CD4-positive, alpha-beta memory T cell (primary cell): ENCODE measurements around the gene MFRP. TPM values are rescaled to one million over a fixed set of nuclear protein-coding genes. Genes with fewer than 3 reads are reported as not detected.

ENCODE experiments used
- CTCF ChIA-PET: fragments of 350-600 bp; sonication (Branson Sonifier 250); formaldehyde crosslinking; loops from one replicate; lab custom pipeline; 2021; ENCODE audit warnings: inconsistent platforms; ENCODE audit not compliant: partially characterized antibody; lab: Charles Lee
- POLR2A ChIA-PET: fragments of 350-600 bp; sonication (Branson Sonifier 250); formaldehyde crosslinking; loops from one replicate; lab custom pipeline; 2021; ENCODE audit not compliant: partially characterized antibody; lab: Charles Lee
- DNase-seq, 5 donors: peaks; one replicate each; pipeline versions ENCODE4 v3.0.0 to v3.0.0-alpha.2; 2020 to 2022; ENCODE audit warnings: mixed read lengths in 1 of 5
- H3K27ac ChIP-seq: one replicate; pipeline ENCODE4 v1.7.0; 2013; ENCODE audit warnings: low read depth, low read length
- H3K27me3 ChIP-seq: 2 replicates; pipeline ENCODE4 v1.7.0; 2013; ENCODE audit warnings: mild to moderate bottlenecking, low read length, moderate library complexity; ENCODE audit not compliant: insufficient read depth
- H3K36me3 ChIP-seq: 2 replicates; pipeline ENCODE4 v1.7.0; 2013; ENCODE audit warnings: mild to moderate bottlenecking, low read length, moderate library complexity; ENCODE audit not compliant: insufficient read depth
- H3K4me1 ChIP-seq: 2 replicates; pipeline ENCODE4 v1.7.0; 2013; ENCODE audit warnings: mild to moderate bottlenecking, low read length, moderate library complexity; ENCODE audit not compliant: insufficient read depth
- H3K4me3 ChIP-seq, 2 donors: one replicate each; pipeline ENCODE4 v1.7.0; 2013; ENCODE audit warnings: low read length in 2 of 2, mild to moderate bottlenecking in 1 of 2
- H3K9me3 ChIP-seq, 2 donors: one replicate each; pipeline ENCODE4 v1.7.0; 2013; ENCODE audit warnings: low read length in 2 of 2, control low read depth in 1 of 2; ENCODE audit not compliant: control insufficient read depth in 1 of 2
- H3K27ac Mint-ChIP-seq, 7 donors: one replicate each; pipeline ENCODE4 v1.8.0; 2020 to 2021; ENCODE audit warnings: mixed read lengths in 7 of 7, mild to moderate bottlenecking in 6 of 7, inconsistent platforms in 3 of 7, moderate library complexity in 3 of 7
- H3K27me3 Mint-ChIP-seq, 2 donors: one replicate each; pipeline ENCODE4 v1.8.0; 2020 to 2021; ENCODE audit warnings: mixed read lengths in 2 of 2
- H3K36me3 Mint-ChIP-seq, 2 donors: one replicate each; pipeline ENCODE4 v1.8.0; 2020 to 2021; ENCODE audit warnings: mixed read lengths in 2 of 2, inconsistent platforms in 1 of 2, mild to moderate bottlenecking in 1 of 2
- H3K4me1 Mint-ChIP-seq, 4 donors: one replicate each; pipeline ENCODE4 v1.8.0; 2020 to 2021; ENCODE audit warnings: mixed read lengths in 4 of 4, mild to moderate bottlenecking in 1 of 4
- H3K4me3 Mint-ChIP-seq, 8 donors: one replicate each; pipeline ENCODE4 v1.8.0; 2020 to 2021; ENCODE audit warnings: mixed read lengths in 8 of 8, mild to moderate bottlenecking in 7 of 8, moderate library complexity in 6 of 8, inconsistent platforms in 3 of 8
- H3K9me3 Mint-ChIP-seq, 8 donors: one replicate each; pipeline ENCODE4 v1.8.0; 2020 to 2021; ENCODE audit warnings: mixed read lengths in 8 of 8, mild to moderate bottlenecking in 5 of 8, inconsistent platforms in 3 of 8, moderate library complexity in 1 of 8
- intact Hi-C: fragments of 100-400 bp; cut with micrococcal nuclease; formaldehyde crosslinking; loops from one replicate; pipeline ENCODE4 v1.15.1; 2023
- polyA plus RNA-seq, 2 donors: library from polyadenylated mRNA; unstranded; fragments of 300-500 nt; fragmentation: Illumina TruSeq; gene quantifications; one replicate each; pipeline ENCODE4 v1.2.3, GENCODE V29; 2021
- total RNA-seq, 2 experiments: library from RNA; stranded (reverse); gene quantifications; one replicate each; pipeline ENCODE4 v1.2.3, GENCODE V29; 2021

The MFRP gene
- total and polyA plus RNA-seq, 4 experiments from 2014 or later = not detected

DNA sequence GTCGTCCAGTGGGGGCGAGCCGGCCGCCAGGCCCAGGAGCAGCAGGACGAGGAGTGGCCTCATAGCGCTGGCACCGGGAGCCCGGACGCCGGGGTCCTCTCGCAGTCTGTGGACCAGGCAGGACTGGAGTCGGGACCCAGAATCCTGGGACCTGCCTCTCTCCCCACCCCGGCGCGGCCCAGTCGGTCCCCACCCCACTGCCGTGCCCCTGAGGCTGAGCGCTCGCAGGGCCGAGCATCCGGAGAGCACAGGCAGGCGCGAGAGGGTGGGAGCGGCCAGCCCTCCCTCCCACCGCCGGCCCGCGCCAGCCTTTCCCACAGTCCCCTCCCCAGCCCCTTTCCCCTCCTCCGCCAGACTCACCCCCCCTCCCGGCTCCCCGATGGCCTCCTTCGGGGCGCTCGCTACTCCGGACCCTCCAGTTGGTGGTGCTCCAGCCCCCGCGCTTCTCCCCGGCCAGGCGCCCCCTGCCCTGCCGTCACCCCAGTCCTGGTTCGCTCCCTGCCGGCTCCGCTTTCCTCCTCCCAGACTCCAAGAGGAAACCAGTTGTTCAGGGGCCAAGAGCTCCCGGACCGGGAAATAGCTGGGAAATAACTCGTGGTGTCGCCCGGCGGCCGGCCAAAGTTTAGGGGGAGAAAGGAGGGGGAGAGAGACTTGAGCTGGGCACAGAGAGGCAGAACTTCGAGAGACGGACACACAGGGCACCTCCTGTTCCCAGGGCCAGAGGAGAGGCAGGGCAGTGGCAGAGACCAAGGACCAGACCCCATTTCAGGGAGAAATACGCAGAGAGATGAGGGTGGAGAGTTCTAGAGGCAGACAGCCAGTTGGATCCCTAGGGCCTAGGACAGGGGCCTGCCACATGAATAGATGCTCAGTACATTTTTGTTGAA lies 5.9 kb downstream of the MFRP start, which contains the start of gene C1QTNF5:
TSS of gene C1QTNF5 (minus strand) at position 549 of the 887 bp plus-strand sequence. CDS start at position 63, 486 bp downstream.
- Mint-ChIP-seq H3K36me3 (peaks cover 7% of the 10 kb centered on the region in 2 donors), H3K9me3 (peaks cover 0 to 2% (median 0%) of the 10 kb centered on the region in 8 donors), H3K27me3 (peaks cover 30% of the 10 kb centered on the region in 2 donors), H3K4me1 (peaks cover 6 to 39% (median 22%) of the 10 kb centered on the region in 4 donors), H3K4me3 (peak within 1 kb of the TSS in 6 of 8 donors; percentile 4 to 51 (median 36)), H3K27ac (peak within 1 kb of the TSS in 1 of 7 donors; percentile 47)
- Histone ChIP-seq H3K27me3 (peaks cover 23% of the 10 kb centered on the region), H3K36me3 (no peaks in the 10 kb centered on the region), H3K27ac (no peak within 1 kb of the TSS), H3K9me3 (no peaks in the 10 kb centered on the region), H3K4me1 (peaks cover 17% of the 10 kb centered on the region), H3K4me3 (no peak within 1 kb of the TSS)
- peak in 1 of 5 donors; percentile 33 for DNase-seq
- ChIA-PET POLR2A (interaction anchor here (0.6 kb wide), 1 partner anchor 42 kb away, joined by 3 read pairs; no protein-coding TSS in a partner anchor), CTCF (interaction anchor here (0.8 to 9.8 kb wide), 3 partner anchors 16 to 17 kb away, joined by 4 to 146 read pairs (median 6); no protein-coding TSS in a partner anchor)
- intact Hi-C loops = no loop called here

DNA sequence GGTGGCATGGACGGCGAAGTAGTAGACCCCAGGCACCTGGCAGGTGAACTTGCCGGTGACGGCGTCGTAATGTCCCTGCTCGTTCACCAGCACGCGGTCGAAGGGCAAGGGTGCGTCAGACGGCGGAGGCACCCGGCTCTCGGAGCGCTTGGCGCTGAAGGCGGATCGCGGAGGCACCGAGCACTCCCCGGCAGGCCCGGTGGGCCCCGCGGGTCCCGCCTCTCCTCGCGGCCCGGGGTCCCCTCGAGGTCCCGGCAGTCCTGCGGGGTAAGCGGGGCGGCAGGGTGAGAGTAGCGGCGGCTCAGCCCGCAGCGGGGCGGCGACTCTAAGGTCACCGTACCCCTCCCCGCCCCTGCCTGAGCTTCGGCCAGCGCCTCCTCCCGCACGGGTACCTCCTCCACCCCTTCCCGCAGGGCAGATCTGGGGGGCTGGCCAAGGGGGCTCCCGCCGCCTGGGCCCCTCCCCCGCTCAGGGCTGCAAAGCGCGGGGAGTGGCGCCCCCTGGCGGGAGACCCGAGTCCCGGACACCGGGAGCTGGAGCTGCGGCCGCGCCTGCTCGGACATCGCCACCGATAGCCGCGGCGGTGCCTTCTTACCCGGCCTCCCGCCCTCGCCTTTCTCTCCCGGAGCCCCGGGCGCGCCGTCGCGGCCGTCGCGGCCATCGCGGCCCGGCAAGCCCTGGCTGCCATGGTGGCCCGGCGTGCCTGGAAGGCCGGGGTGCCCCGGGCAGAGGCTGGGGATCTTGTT lies 6.7 kb downstream of the MFRP start:
- peak overlapping the region in 2 of 7 donors; percentile 65 to 66 for H3K27ac Mint-ChIP-seq
- peak in 1 of 5 donors; percentile 32 for DNase-seq
- intact Hi-C loops = no loop called here
- no peak overlapping the region for H3K4me3 ChIP-seq
- H3K9me3 Mint-ChIP-seq = no peaks in the 10 kb centered on the region
- H3K27me3 Mint-ChIP-seq = peaks cover 30% of the 10 kb centered on the region in 2 donors
- H3K4me3 Mint-ChIP-seq = peak overlapping the region in 6 of 8 donors; percentile 22 to 71 (median 60)
- H3K36me3 ChIP-seq = no peaks in the 10 kb centered on the region
- no peak overlapping the region for H3K27ac ChIP-seq
- peaks cover 7% of the 10 kb centered on the region in 2 donors for H3K36me3 Mint-ChIP-seq
- peaks cover 23% of the 10 kb centered on the region for H3K27me3 ChIP-seq
- H3K4me1 ChIP-seq = peaks cover 25% of the 10 kb centered on the region
- peaks cover 7 to 46% (median 30%) of the 10 kb centered on the region in 4 donors for H3K4me1 Mint-ChIP-seq
- POLR2A ChIA-PET = no interaction called here
- no peaks in the 10 kb centered on the region for H3K9me3 ChIP-seq
- CTCF ChIA-PET = interaction anchor here (1.0 to 9.8 kb wide), 3 partner anchors 8 to 16 kb away, joined by 3 to 146 read pairs (median 18); no protein-coding TSS in a partner anchor

DNA sequence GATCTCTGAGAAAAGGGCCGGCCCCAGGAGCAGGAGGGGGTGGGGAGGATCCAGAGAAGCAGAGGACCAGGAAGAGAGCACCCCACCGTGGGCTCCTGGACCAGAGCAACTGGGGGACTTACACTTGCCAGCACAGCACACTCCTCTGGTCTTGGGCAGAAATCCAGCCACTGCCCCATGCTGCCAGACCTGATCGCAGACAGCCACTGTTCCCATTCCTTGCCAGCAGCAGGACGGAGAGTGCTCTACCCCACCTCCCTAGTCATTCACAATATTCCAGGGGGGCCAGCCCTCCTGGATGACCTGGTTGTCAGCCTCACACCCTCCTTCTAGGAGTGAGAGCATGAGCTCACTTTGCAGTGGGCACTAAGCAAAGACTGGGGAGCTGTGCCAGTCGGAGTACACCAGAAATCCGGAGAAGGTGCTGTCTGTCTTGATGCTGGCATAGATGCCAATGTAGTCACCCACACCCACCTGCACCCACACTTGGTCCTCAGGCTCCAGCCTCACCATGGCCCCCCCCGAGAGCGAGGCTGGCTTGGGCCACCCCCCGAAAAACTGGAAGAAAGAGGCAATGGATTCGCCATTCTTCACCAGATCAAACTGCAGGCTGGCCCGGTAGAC lies 7.4 kb downstream of the MFRP start:
- no peaks in the 10 kb centered on the region for H3K9me3 Mint-ChIP-seq
- POLR2A ChIA-PET = interaction anchor here (0.6 to 1.8 kb wide), 3 partner anchors 18 to 230 kb away, joined by 3 to 10 read pairs (median 3); no protein-coding TSS in a partner anchor
- H3K27ac ChIP-seq = no peak overlapping the region
- intact Hi-C loops = no loop called here
- H3K27me3 Mint-ChIP-seq = peaks cover 30% of the 10 kb centered on the region in 2 donors
- no peak overlapping the region for H3K4me3 ChIP-seq
- H3K36me3 Mint-ChIP-seq = peaks cover 7 to 8% of the 10 kb centered on the region in 2 donors
- peak overlapping the region in 7 of 8 donors; percentile 22 to 71 (median 59) for H3K4me3 Mint-ChIP-seq
- H3K9me3 ChIP-seq = no peaks in the 10 kb centered on the region
- H3K27ac Mint-ChIP-seq = peak overlapping the region in 2 of 7 donors; percentile 65 to 66
- H3K36me3 ChIP-seq = no peaks in the 10 kb centered on the region
- CTCF ChIA-PET = interaction anchor here (1.0 to 9.8 kb wide), 8 partner anchors 9 to 79 kb away, joined by 3 to 146 read pairs (median 7); no protein-coding TSS in a partner anchor
- H3K4me1 ChIP-seq = peaks cover 27% of the 10 kb centered on the region
- H3K4me1 Mint-ChIP-seq = peaks cover 11 to 53% (median 34%) of the 10 kb centered on the region in 4 donors
- no peak for DNase-seq
- H3K27me3 ChIP-seq = peaks cover 23% of the 10 kb centered on the region

DNA sequence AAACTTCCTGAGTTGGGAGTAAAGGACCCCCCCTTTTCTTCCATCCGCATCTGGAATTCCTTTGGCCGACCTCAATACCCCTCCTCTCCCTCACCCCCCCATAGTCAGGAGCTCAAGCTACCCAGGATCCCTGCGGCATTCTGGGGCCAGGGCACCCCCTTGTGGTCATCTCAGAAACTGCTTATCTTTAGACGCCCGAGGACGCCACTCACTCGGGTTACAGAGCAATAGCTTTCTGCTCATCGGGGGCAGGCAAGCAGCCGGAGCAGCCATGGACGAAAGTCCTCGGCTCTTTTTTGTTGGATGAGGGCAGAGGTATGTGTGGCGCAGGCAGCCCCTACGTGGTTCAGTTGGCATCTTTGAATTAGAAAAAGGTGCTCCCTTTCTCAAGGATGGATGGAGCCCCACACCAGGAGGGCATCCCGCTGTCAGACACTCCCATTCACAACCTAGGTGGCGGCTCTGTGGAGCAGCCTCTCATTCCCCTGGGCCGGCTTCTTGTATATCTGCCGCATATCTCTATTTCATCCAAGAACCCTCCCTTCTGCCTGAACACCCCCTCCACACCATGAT lies 8.1 kb downstream of the MFRP start:
- H3K4me1 Mint-ChIP-seq = peaks cover 12 to 56% (median 38%) of the 10 kb centered on the region in 4 donors
- Histone ChIP-seq H3K36me3 (no peaks in the 10 kb centered on the region), H3K9me3 (no peaks in the 10 kb centered on the region), H3K27me3 (peaks cover 23% of the 10 kb centered on the region), H3K4me3 (no peak overlapping the region), H3K4me1 (peaks cover 32% of the 10 kb centered on the region), H3K27ac (no peak overlapping the region)
- DNase-seq = peak; percentile 57 to 67 (median 63)
- CTCF ChIA-PET = interaction anchor here (0.7 to 9.8 kb wide), 18 partner anchors 9 to 1195 kb away, joined by 3 to 146 read pairs (median 5); partner anchors contain the start of genes MCAM and USP2
- peak overlapping the region; percentile 3 to 65 (median 58) for H3K4me3 Mint-ChIP-seq
- POLR2A ChIA-PET = interaction anchor here (0.6 to 1.8 kb wide), 7 partner anchors 12 to 229 kb away, joined by 3 to 10 read pairs (median 3); no protein-coding TSS in a partner anchor
- H3K9me3 Mint-ChIP-seq = no peaks in the 10 kb centered on the region
- intact Hi-C loops = no loop called here
- peak overlapping the region in 1 of 7 donors; percentile 66 for H3K27ac Mint-ChIP-seq
- H3K36me3 Mint-ChIP-seq = peaks cover 7 to 8% of the 10 kb centered on the region in 2 donors
- peaks cover 25 to 30% of the 10 kb centered on the region in 2 donors for H3K27me3 Mint-ChIP-seq

DNA sequence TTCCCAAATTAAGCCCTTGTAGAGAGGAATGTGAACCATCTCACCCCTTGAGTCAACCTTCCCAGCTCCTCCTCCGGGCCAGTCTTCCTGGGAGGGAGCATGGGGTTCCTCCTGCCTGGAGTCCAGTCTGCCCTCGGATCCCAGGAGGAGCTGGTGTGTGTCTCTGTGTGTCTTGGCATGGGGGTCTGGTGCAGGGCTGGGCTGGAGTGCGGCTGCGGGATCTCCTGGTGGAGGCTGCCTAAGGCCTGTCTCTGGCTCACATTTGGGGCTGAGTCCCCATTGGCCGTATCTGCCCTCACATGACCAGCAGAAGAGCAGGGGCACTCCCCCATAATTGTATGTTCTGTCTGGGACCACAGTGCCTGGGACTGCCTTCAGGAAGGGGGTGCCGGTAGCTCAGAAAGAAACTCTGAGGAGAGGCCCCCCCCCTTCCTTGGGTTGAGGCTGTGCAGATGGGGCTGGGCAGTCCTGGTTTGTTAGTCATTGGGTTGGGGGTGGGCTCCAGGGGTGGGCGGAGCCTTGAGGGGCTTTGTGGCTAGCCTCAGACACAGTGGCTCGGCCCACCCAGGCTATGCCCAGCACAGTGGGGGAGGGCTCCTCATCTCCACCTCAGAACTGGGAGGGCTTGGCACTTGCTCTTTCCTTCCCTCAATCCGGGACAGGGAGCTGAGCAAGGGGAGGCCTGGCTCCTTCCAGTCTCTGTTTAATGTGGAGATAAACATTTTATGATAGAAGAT lies 8.8 kb downstream of the MFRP start:
- H3K27ac Mint-ChIP-seq = peak overlapping the region in 2 of 7 donors; percentile 31 to 66
- intact Hi-C loops = no loop called here
- peaks cover 32% of the 10 kb centered on the region for H3K4me1 ChIP-seq

More for the DNA sequence above, 8.8 kb downstream of the MFRP start:
- H3K36me3 ChIP-seq = no peaks in the 10 kb centered on the region
- Mint-ChIP-seq H3K36me3 (peaks cover 7 to 8% of the 10 kb centered on the region in 2 donors), H3K4me1 (peaks cover 14 to 62% (median 42%) of the 10 kb centered on the region in 4 donors), H3K4me3 (peak overlapping the region in 2 of 8 donors; percentile 44 to 64), H3K27me3 (peaks cover 23 to 26% of the 10 kb centered on the region in 2 donors), H3K9me3 (no peaks in the 10 kb centered on the region)
- ChIA-PET POLR2A (interaction anchor here (1.0 to 1.8 kb wide), 6 partner anchors 11 to 229 kb away, joined by 3 to 10 read pairs (median 3); no protein-coding TSS in a partner anchor), CTCF (interaction anchor here (0.6 to 9.8 kb wide), 20 partner anchors 10 to 1194 kb away, joined by 3 to 146 read pairs (median 4); partner anchors contain the start of genes MCAM, USP2 and VPS11)
- no peaks in the 10 kb centered on the region for H3K9me3 ChIP-seq
- no peak overlapping the region for H3K4me3 ChIP-seq
- no peak overlapping the region for H3K27ac ChIP-seq
- H3K27me3 ChIP-seq = peaks cover 23% of the 10 kb centered on the region
- no peak for DNase-seq
